Urothelium cell line (cell line): ENCODE results near the gene C14orf180.

Experiments used
- DNase-seq: peaks from one replicate; pipeline ENCODE4 v3.0.0; 2011; ENCODE audit warnings: low spot score, mixed read lengths
- FAIRE-seq: peaks from 2 replicates; lab custom pipeline; 2011; peaks lifted over from hg19 to GRCh38; lab: Jason Lieb, UNC

C14orf180 gene

GRCh38 chr14:104560586-104560945, 19.0 kb upstream of the C14orf180 start:
- FAIRE-seq (no peak), DNase-seq (no peak)

GRCh38 chr14:104561124-104561557, 18.4 kb upstream of the C14orf180 start:
- DNase-seq (no peak), FAIRE-seq (no peak)

GRCh38 chr14:104561632-104562495, 17.7 kb upstream of the C14orf180 start:
- FAIRE-seq (no peak), DNase-seq (no peak)

GRCh38 chr14:104562606-104563005, 17.0 kb upstream of the C14orf180 start:
- DNase-seq, result no peak
- FAIRE-seq, result no peak

GRCh38 chr14:104563191-104563741, 16.3 kb upstream of the C14orf180 start:
- DNase-seq (no peak), FAIRE-seq (no peak)

GRCh38 chr14:104563742-104564615, 15.6 kb upstream of the C14orf180 start:
- FAIRE-seq, result peak; percentile 86

GRCh38 chr14:104564744-104565679, 14.6 kb upstream of the C14orf180 start:
- FAIRE-seq, result no peak
- DNase-seq, result no peak

More at GRCh38 chr14:104563742-104564615, 15.6 kb upstream of the C14orf180 start:
- DNase-seq, result peak; percentile 81

- DNase-seq (no peak), FAIRE-seq (no peak)
Measured at GRCh38 chr14:104567141-104567956, 12.2 kb upstream of the C14orf180 start.

GRCh38 chr14:104567957-104568225, 11.7 kb upstream of the C14orf180 start:
- FAIRE-seq (no peak), DNase-seq (no peak)

- DNase-seq (no peak), FAIRE-seq (no peak)
Measured at GRCh38 chr14:104568620-104569019, 10.9 kb upstream of the C14orf180 start.

- DNase-seq (no peak), FAIRE-seq (no peak)
Measured at GRCh38 chr14:104569435-104569834, 10.1 kb upstream of the C14orf180 start.

GRCh38 chr14:104571246-104571645, 8.3 kb upstream of the C14orf180 start:
- DNase-seq, result no peak
- FAIRE-seq, result no peak

GRCh38 chr14:104572024-104572626, 7.4 kb upstream of the C14orf180 start:
- FAIRE-seq (no peak), DNase-seq (no peak)

- no peak for FAIRE-seq
- no peak for DNase-seq
Measured at GRCh38 chr14:104572668-104573067, 6.9 kb upstream of the C14orf180 start.

- DNase-seq (no peak), FAIRE-seq (no peak)
Measured at GRCh38 chr14:104573930-104574329, 5.6 kb upstream of the C14orf180 start.

- DNase-seq (no peak), FAIRE-seq (no peak)
Measured at GRCh38 chr14:104574536-104574935, 5.0 kb upstream of the C14orf180 start.

- no peak for FAIRE-seq
- DNase-seq, result no peak
Measured at GRCh38 chr14:104574978-104575583, 4.5 kb upstream of the C14orf180 start.

GRCh38 chr14:104576232-104576969, 3.2 kb upstream of the C14orf180 start:
- no peak for DNase-seq
- no peak for FAIRE-seq
